NCI-H2081 treated with DMSO at 0.1 percent for 48 hours (cell line): ENCODE data around the gene IL2RA.
"Not testable (repeated sequence)": the region's sequence is repeated elsewhere in the genome, so short reads cannot be mapped to it uniquely, and the experiment has no call there.

Source experiments
- DNase-seq: peaks from one replicate; lab custom pipeline; 2025; lab: John Stamatoyannopoulos, UW

IL2RA gene

GRCh38 chr10:6062101-6062771, at the start of gene IL2RA:
TSS of gene IL2RA (minus strand) at chr10:6062367. CDS start at chr10:6062151, 216 bp downstream.
- no peak for DNase-seq

- no peak for DNase-seq
Observed at GRCh38 chr10:6110136-6110535, 48.0 kb upstream of the IL2RA start.

GRCh38 chr10:6109444-6109775, 47.2 kb upstream of the IL2RA start:
- DNase-seq = no peak

GRCh38 chr10:6108631-6109443, 46.7 kb upstream of the IL2RA start:
- DNase-seq = no peak

- no peak for DNase-seq
Observed at GRCh38 chr10:6108072-6108471, 45.9 kb upstream of the IL2RA start.

GRCh38 chr10:6107616-6108015, 45.4 kb upstream of the IL2RA start:
- DNase-seq = not testable (repeated sequence)

GRCh38 chr10:6103591-6103990, 41.4 kb upstream of the IL2RA start:
- DNase-seq = no peak

GRCh38 chr10:6102128-6102527, 40.0 kb upstream of the IL2RA start:
- DNase-seq = no peak

- no peak for DNase-seq
Observed at GRCh38 chr10:6101181-6101580, 39.0 kb upstream of the IL2RA start.

GRCh38 chr10:6100370-6100769, 38.2 kb upstream of the IL2RA start:
- no peak for DNase-seq

- DNase-seq = no peak
Observed at GRCh38 chr10:6098156-6098555, 36.0 kb upstream of the IL2RA start.

- DNase-seq = no peak
Observed at GRCh38 chr10:6097063-6097462, 34.9 kb upstream of the IL2RA start.

GRCh38 chr10:6095810-6096570, 33.8 kb upstream of the IL2RA start:
- no peak for DNase-seq

- no peak for DNase-seq
Observed at GRCh38 chr10:6092731-6093130, 30.6 kb upstream of the IL2RA start.

GRCh38 chr10:6091630-6092029, 29.5 kb upstream of the IL2RA start:
- no peak for DNase-seq

- DNase-seq = no peak
Observed at GRCh38 chr10:6089334-6090219, 27.4 kb upstream of the IL2RA start.

GRCh38 chr10:6088721-6089333, 26.7 kb upstream of the IL2RA start, which contains the start of gene RBM17:
TSS of gene RBM17 (plus strand) at chr10:6089034. CDS start at chr10:6097066, 8,032 bp downstream.
- DNase-seq = peak; percentile 15

GRCh38 chr10:6086375-6087233, 24.4 kb upstream of the IL2RA start:
- peak; percentile 63 for DNase-seq

GRCh38 chr10:6083523-6084475, 21.6 kb upstream of the IL2RA start:
- no peak for DNase-seq
